ENCODE results near the gene CYP4F8.

Gene CYP4F8

GRCh38 chr19:15641901-15642491, 27.0 kb downstream of the CYP4F8 start:
- Histone ChIP-seq H4K20me1 (ENCODE audit: insufficient read depth, low read length) (no peaks in the 10 kb centered on the region), H3K9me2 (ENCODE audit: low read depth, low read length) (no peaks in the 10 kb centered on the region), H3K79me2 (ENCODE audit: insufficient read depth, low read length) (no peaks in the 10 kb centered on the region), H3K36me3 (ENCODE audit: insufficient read depth, low read length) (no peaks in the 10 kb centered on the region), H3K4me2 (ENCODE audit: low read length) (no peak overlapping the region), H3K27ac (ENCODE audit: low read depth, low read length, poor library complexity, severe bottlenecking) (no peak overlapping the region), H3K9ac (ENCODE audit: low read length) (no peak overlapping the region), H3F3A (ENCODE audit: insufficient read depth, low read length) (no peaks in the 10 kb centered on the region), H3K27me3 (ENCODE audit: insufficient read depth, low read length) (no peaks in the 10 kb centered on the region), H3K9me3 (ENCODE audit: low read length) (no peaks in the 10 kb centered on the region), H3K4me1 (ENCODE audit: insufficient read depth, low read length, severe bottlenecking) (no peaks in the 10 kb centered on the region), H2AFZ (ENCODE audit: low read length) (no peak overlapping the region), H3K4me3 (ENCODE audit: low read depth, low read length, poor library complexity, severe bottlenecking) (no peak overlapping the region)
- TF ChIP-seq CTCF (IDR thresholded peaks at IDR 0.05; ENCODE audit: low read length): no peak
- TF ChIP-seq EZH2 (IDR thresholded peaks at IDR 0.05; ENCODE audit: borderline replicate concordance, low read length): no peak

- no peak overlapping the region for H3K27ac ChIP-seq (ENCODE audit: low read depth, low read length, poor library complexity, severe bottlenecking)
- H3K4me1 ChIP-seq (ENCODE audit: insufficient read depth, low read length, severe bottlenecking): no peaks in the 10 kb centered on the region
- H3K9me2 ChIP-seq (ENCODE audit: low read depth, low read length): no peaks in the 10 kb centered on the region
- no peak overlapping the region for H2AFZ ChIP-seq (ENCODE audit: low read length)
- no peaks in the 10 kb centered on the region for H3K27me3 ChIP-seq (ENCODE audit: insufficient read depth, low read length)
- H3K9me3 ChIP-seq (ENCODE audit: low read length): no peaks in the 10 kb centered on the region
- H3F3A ChIP-seq (ENCODE audit: insufficient read depth, low read length): no peaks in the 10 kb centered on the region
- H3K4me3 ChIP-seq (ENCODE audit: low read depth, low read length, poor library complexity, severe bottlenecking): no peak overlapping the region
- no peaks in the 10 kb centered on the region for H4K20me1 ChIP-seq (ENCODE audit: insufficient read depth, low read length)
- no peaks in the 10 kb centered on the region for H3K79me2 ChIP-seq (ENCODE audit: insufficient read depth, low read length)
- no peaks in the 10 kb centered on the region for H3K36me3 ChIP-seq (ENCODE audit: insufficient read depth, low read length)
- no peak overlapping the region for H3K4me2 ChIP-seq (ENCODE audit: low read length)
- no peak overlapping the region for H3K9ac ChIP-seq (ENCODE audit: low read length)
- TF ChIP-seq EZH2 (IDR thresholded peaks at IDR 0.05; ENCODE audit: borderline replicate concordance, low read length) (no peak), CTCF (IDR thresholded peaks at IDR 0.05; ENCODE audit: low read length) (no peak)
Observed at GRCh38 chr19:15642807-15643206, 27.8 kb downstream of the CYP4F8 start.

- no peak overlapping the region for H2AFZ ChIP-seq (ENCODE audit: low read length)
- H3K36me3 ChIP-seq (ENCODE audit: insufficient read depth, low read length): no peaks in the 10 kb centered on the region
- no peak overlapping the region for H3K27ac ChIP-seq (ENCODE audit: low read depth, low read length, poor library complexity, severe bottlenecking)
- no peak overlapping the region for H3K9ac ChIP-seq (ENCODE audit: low read length)
- no peaks in the 10 kb centered on the region for H3K4me1 ChIP-seq (ENCODE audit: insufficient read depth, low read length, severe bottlenecking)
- H3K9me2 ChIP-seq (ENCODE audit: low read depth, low read length): no peaks in the 10 kb centered on the region
- H4K20me1 ChIP-seq (ENCODE audit: insufficient read depth, low read length): no peaks in the 10 kb centered on the region
- H3K4me2 ChIP-seq (ENCODE audit: low read length): no peak overlapping the region
- no peaks in the 10 kb centered on the region for H3K79me2 ChIP-seq (ENCODE audit: insufficient read depth, low read length)
- H3K27me3 ChIP-seq (ENCODE audit: insufficient read depth, low read length): no peaks in the 10 kb centered on the region
- no peak overlapping the region for H3K4me3 ChIP-seq (ENCODE audit: low read depth, low read length, poor library complexity, severe bottlenecking)
- H3F3A ChIP-seq (ENCODE audit: insufficient read depth, low read length): no peaks in the 10 kb centered on the region
- no peaks in the 10 kb centered on the region for H3K9me3 ChIP-seq (ENCODE audit: low read length)
- TF ChIP-seq CTCF (IDR thresholded peaks at IDR 0.05; ENCODE audit: low read length) (no peak), EZH2 (IDR thresholded peaks at IDR 0.05; ENCODE audit: borderline replicate concordance, low read length) (no peak)
Observed at GRCh38 chr19:15643387-15643786, 28.4 kb downstream of the CYP4F8 start.
